ENCODE results near the gene PROCA1.

GRCh38 chr17:28726226-28726626 lies 14.5 kb upstream of the PROCA1 start, which contains the start of gene TLCD1:
- no peak for TF ChIP-seq CTCF (IDR thresholded peaks at IDR 0.05)
- no peak for TF ChIP-seq POLR2A (IDR thresholded peaks at IDR 0.05)
- TF ChIP-seq POLR2AphosphoS5 (IDR thresholded peaks at IDR 0.05), result no peak

Data from prostate gland (tissue), 2 donors.